ENCODE data around the gene UBAP2L. TPM values are rescaled to one million over a fixed set of nuclear protein-coding genes. Genes with fewer than 3 reads are reported as not detected.

UBAP2L gene
- total and polyA plus RNA-seq, 5 donors from 2014 or later = 40.8 to 194 (median 48.2) TPM

GRCh38 chr1:154236855-154237254 lies 16.1 kb downstream of the UBAP2L start:
- H3K27me3 Mint-ChIP-seq = no peaks in the 10 kb centered on the region
- Histone ChIP-seq H3K27me3 (ENCODE audit: control insufficient read depth, insufficient read depth, low read length) (no peaks in the 10 kb centered on the region), H3K4me1 (ENCODE audit: control insufficient read depth, insufficient read depth, low read length, poor library complexity, severe bottlenecking) (no peaks in the 10 kb centered on the region), H3K9me3 (ENCODE audit: control insufficient read depth in 2 of 2, low read length in 2 of 2) (no peaks in the 10 kb centered on the region), H3K27ac (ENCODE audit: insufficient read depth, low read length, poor library complexity, severe bottlenecking) (no peak overlapping the region), H3K4me3 (ENCODE audit: low read depth, low read length) (no peak overlapping the region), H3K36me3 (ENCODE audit: control insufficient read depth, insufficient read depth, low read length) (peaks cover 86% of the 10 kb centered on the region)
- DNase-seq (no peak), ATAC-seq (ENCODE audit: low read depth in 2 of 2) (no peak)
- no peaks in the 10 kb centered on the region for H3K9me3 Mint-ChIP-seq
- peaks cover 58% of the 10 kb centered on the region for H3K36me3 Mint-ChIP-seq
- no peak overlapping the region for H3K4me3 Mint-ChIP-seq
- H3K27ac Mint-ChIP-seq = peak overlapping the region in 1 of 3 donors; percentile 5
- peaks cover 22 to 45% (median 27%) of the 10 kb centered on the region in 4 donors for H3K4me1 Mint-ChIP-seq

- no peak for DNase-seq
- Mint-ChIP-seq H3K36me3 (peaks cover 63% of the 10 kb centered on the region), H3K9me3 (no peaks in the 10 kb centered on the region), H3K4me3 (no peak overlapping the region), H3K4me1 (peaks cover 22 to 45% (median 31%) of the 10 kb centered on the region in 4 donors), H3K27ac (peak overlapping the region in 1 of 3 donors; percentile 5), H3K27me3 (no peaks in the 10 kb centered on the region)
- no peak for ATAC-seq (ENCODE audit: low read depth in 2 of 2)
- no peaks in the 10 kb centered on the region for H3K9me3 ChIP-seq (ENCODE audit: control insufficient read depth in 2 of 2, low read length in 2 of 2)
- no peak overlapping the region for H3K4me3 ChIP-seq (ENCODE audit: low read depth, low read length)
- H3K27me3 ChIP-seq (ENCODE audit: control insufficient read depth, insufficient read depth, low read length) = no peaks in the 10 kb centered on the region
- peaks cover 89% of the 10 kb centered on the region for H3K36me3 ChIP-seq (ENCODE audit: control insufficient read depth, insufficient read depth, low read length)
- H3K27ac ChIP-seq (ENCODE audit: insufficient read depth, low read length, poor library complexity, severe bottlenecking) = no peak overlapping the region
- no peaks in the 10 kb centered on the region for H3K4me1 ChIP-seq (ENCODE audit: control insufficient read depth, insufficient read depth, low read length, poor library complexity, severe bottlenecking)
Observed at GRCh38 chr1:154237435-154237834, 16.7 kb downstream of the UBAP2L start.

- ATAC-seq (ENCODE audit: low read depth in 2 of 2) (no peak), DNase-seq (no peak)
- H3K4me3 Mint-ChIP-seq = no peak overlapping the region
- Histone ChIP-seq H3K9me3 (ENCODE audit: control insufficient read depth in 2 of 2, low read length in 2 of 2) (no peaks in the 10 kb centered on the region), H3K4me3 (ENCODE audit: low read depth, low read length) (no peak overlapping the region), H3K4me1 (ENCODE audit: control insufficient read depth, insufficient read depth, low read length, poor library complexity, severe bottlenecking) (no peaks in the 10 kb centered on the region), H3K27ac (ENCODE audit: insufficient read depth, low read length, poor library complexity, severe bottlenecking) (no peak overlapping the region), H3K27me3 (ENCODE audit: control insufficient read depth, insufficient read depth, low read length) (no peaks in the 10 kb centered on the region), H3K36me3 (ENCODE audit: control insufficient read depth, insufficient read depth, low read length) (peaks cover 90% of the 10 kb centered on the region)
- no peaks in the 10 kb centered on the region for H3K27me3 Mint-ChIP-seq
- peaks cover 22 to 47% (median 33%) of the 10 kb centered on the region in 4 donors for H3K4me1 Mint-ChIP-seq
- H3K36me3 Mint-ChIP-seq = peaks cover 68% of the 10 kb centered on the region
- H3K9me3 Mint-ChIP-seq = no peaks in the 10 kb centered on the region
- peak overlapping the region in 2 of 3 donors; percentile 5 to 62 for H3K27ac Mint-ChIP-seq
Observed at GRCh38 chr1:154237880-154238506, 17.2 kb downstream of the UBAP2L start.

- Mint-ChIP-seq H3K4me3 (no peak overlapping the region), H3K27ac (peak overlapping the region in 2 of 3 donors; percentile 45 to 77), H3K4me1 (peaks cover 22 to 47% (median 35%) of the 10 kb centered on the region in 4 donors), H3K27me3 (no peaks in the 10 kb centered on the region), H3K9me3 (no peaks in the 10 kb centered on the region), H3K36me3 (peaks cover 68% of the 10 kb centered on the region)
- no peaks in the 10 kb centered on the region for H3K4me1 ChIP-seq (ENCODE audit: control insufficient read depth, insufficient read depth, low read length, poor library complexity, severe bottlenecking)
- no peak overlapping the region for H3K27ac ChIP-seq (ENCODE audit: insufficient read depth, low read length, poor library complexity, severe bottlenecking)
- H3K4me3 ChIP-seq (ENCODE audit: low read depth, low read length) = no peak overlapping the region
- no peak for ATAC-seq (ENCODE audit: low read depth in 2 of 2)
- H3K36me3 ChIP-seq (ENCODE audit: control insufficient read depth, insufficient read depth, low read length) = peaks cover 95% of the 10 kb centered on the region
- no peak for DNase-seq
- H3K27me3 ChIP-seq (ENCODE audit: control insufficient read depth, insufficient read depth, low read length) = no peaks in the 10 kb centered on the region
- no peaks in the 10 kb centered on the region for H3K9me3 ChIP-seq (ENCODE audit: control insufficient read depth in 2 of 2, low read length in 2 of 2)
Observed at GRCh38 chr1:154239491-154239890, 18.7 kb downstream of the UBAP2L start.

GRCh38 chr1:154240294-154240833 lies 19.6 kb downstream of the UBAP2L start:
- no peaks in the 10 kb centered on the region for H3K9me3 ChIP-seq (ENCODE audit: control insufficient read depth in 2 of 2, low read length in 2 of 2)
- DNase-seq (no peak), ATAC-seq (ENCODE audit: low read depth in 2 of 2) (no peak)
- Mint-ChIP-seq H3K27me3 (no peaks in the 10 kb centered on the region), H3K4me3 (no peak overlapping the region), H3K9me3 (no peaks in the 10 kb centered on the region), H3K27ac (peak overlapping the region in 2 of 3 donors; percentile 38 to 47), H3K36me3 (peaks cover 60% of the 10 kb centered on the region), H3K4me1 (peaks cover 22 to 47% (median 35%) of the 10 kb centered on the region in 4 donors)
- H3K27me3 ChIP-seq (ENCODE audit: control insufficient read depth, insufficient read depth, low read length) = no peaks in the 10 kb centered on the region
- peaks cover 94% of the 10 kb centered on the region for H3K36me3 ChIP-seq (ENCODE audit: control insufficient read depth, insufficient read depth, low read length)
- no peaks in the 10 kb centered on the region for H3K4me1 ChIP-seq (ENCODE audit: control insufficient read depth, insufficient read depth, low read length, poor library complexity, severe bottlenecking)
- no peak overlapping the region for H3K4me3 ChIP-seq (ENCODE audit: low read depth, low read length)
- H3K27ac ChIP-seq (ENCODE audit: insufficient read depth, low read length, poor library complexity, severe bottlenecking) = no peak overlapping the region

- Histone ChIP-seq H3K4me3 (ENCODE audit: low read depth, low read length) (no peak overlapping the region), H3K36me3 (ENCODE audit: control insufficient read depth, insufficient read depth, low read length) (peaks cover 94% of the 10 kb centered on the region), H3K4me1 (ENCODE audit: control insufficient read depth, insufficient read depth, low read length, poor library complexity, severe bottlenecking) (no peaks in the 10 kb centered on the region), H3K27me3 (ENCODE audit: control insufficient read depth, insufficient read depth, low read length) (no peaks in the 10 kb centered on the region), H3K27ac (ENCODE audit: insufficient read depth, low read length, poor library complexity, severe bottlenecking) (no peak overlapping the region), H3K9me3 (ENCODE audit: control insufficient read depth in 2 of 2, low read length in 2 of 2) (no peaks in the 10 kb centered on the region)
- DNase-seq (peak in 1 of 3 donors; percentile 15), ATAC-seq (ENCODE audit: low read depth in 2 of 2) (no peak)
- H3K36me3 Mint-ChIP-seq = peaks cover 55% of the 10 kb centered on the region
- H3K4me1 Mint-ChIP-seq = peaks cover 18 to 47% (median 34%) of the 10 kb centered on the region in 4 donors
- peak overlapping the region in 1 of 4 donors; percentile 36 for H3K4me3 Mint-ChIP-seq
- peak overlapping the region in 2 of 3 donors; percentile 62 to 79 for H3K27ac Mint-ChIP-seq
- H3K9me3 Mint-ChIP-seq = no peaks in the 10 kb centered on the region
- no peaks in the 10 kb centered on the region for H3K27me3 Mint-ChIP-seq
Observed at GRCh38 chr1:154241703-154242351, 21.1 kb downstream of the UBAP2L start.

- Histone ChIP-seq H3K36me3 (ENCODE audit: control insufficient read depth, insufficient read depth, low read length) (peaks cover 90% of the 10 kb centered on the region), H3K4me3 (ENCODE audit: low read depth, low read length) (no peak overlapping the region), H3K27me3 (ENCODE audit: control insufficient read depth, insufficient read depth, low read length) (no peaks in the 10 kb centered on the region), H3K27ac (ENCODE audit: insufficient read depth, low read length, poor library complexity, severe bottlenecking) (no peak overlapping the region), H3K9me3 (ENCODE audit: control insufficient read depth in 2 of 2, low read length in 2 of 2) (no peaks in the 10 kb centered on the region), H3K4me1 (ENCODE audit: control insufficient read depth, insufficient read depth, low read length, poor library complexity, severe bottlenecking) (no peaks in the 10 kb centered on the region)
- Mint-ChIP-seq H3K27ac (peak overlapping the region in 1 of 3 donors; percentile 17), H3K4me3 (no peak overlapping the region), H3K4me1 (peaks cover 0 to 6% (median 3%) of the 10 kb centered on the region in 4 donors), H3K27me3 (no peaks in the 10 kb centered on the region), H3K9me3 (no peaks in the 10 kb centered on the region), H3K36me3 (peaks cover 53% of the 10 kb centered on the region)
- DNase-seq = no peak
- ATAC-seq (ENCODE audit: low read depth in 2 of 2) = no peak
Observed at GRCh38 chr1:154253671-154254070, 32.9 kb downstream of the UBAP2L start.

Measured in CD4-positive, CD25-positive, alpha-beta regulatory T cell (primary cell).